Lung (tissue), 12 donors: Measurements from ENCODE around the gene PHF13. TPM values are rescaled to one million over a fixed set of nuclear protein-coding genes. Genes with fewer than 3 reads are reported as not detected.
"Not testable (repeated sequence)": the region's sequence is repeated elsewhere in the genome, so short reads cannot be mapped to it uniquely, and the experiment has no call there.

Experiments
- ATAC-seq: fragments of 200-7000 bp; cut with Tn5 transposase; one replicate; pipeline ENCODE4 v1.9.1; 2020; ENCODE audit warnings: moderate number of reproducible peaks; ENCODE audit not compliant: insufficient read depth, low FRiP score
- DNase-seq, 3 donors: peaks; one replicate each; pipeline ENCODE4 v3.0.0-alpha.2; 2013 to 2017
- H3K27ac ChIP-seq, 2 donors: one replicate each; pipeline ENCODE4 v1.5.1; 2013; ENCODE audit warnings: mild to moderate bottlenecking in 2 of 2, moderate library complexity in 2 of 2, control low read depth in 1 of 2, inconsistent platforms in 1 of 2, low read depth in 1 of 2, low read length in 1 of 2
- H3K27me3 ChIP-seq, 3 donors: one replicate each; pipeline ENCODE4 v1.5.1; 2013; ENCODE audit warnings: low read length in 2 of 3; ENCODE audit not compliant: control insufficient read depth in 3 of 3, insufficient read depth in 3 of 3
- H3K36me3 ChIP-seq, 4 donors: one replicate each; pipeline ENCODE4 v1.5.1; 2013; ENCODE audit warnings: low read length in 4 of 4, mild to moderate bottlenecking in 1 of 4, moderate library complexity in 1 of 4; ENCODE audit not compliant: control insufficient read depth in 4 of 4, insufficient read depth in 4 of 4
- H3K4me1 ChIP-seq, 5 donors: one replicate each; pipeline ENCODE4 v1.5.1; 2013; ENCODE audit warnings: low read length in 5 of 5, mild to moderate bottlenecking in 2 of 5, moderate library complexity in 1 of 5; ENCODE audit not compliant: control insufficient read depth in 5 of 5, insufficient read depth in 5 of 5
- H3K4me3 ChIP-seq: one replicate; pipeline ENCODE4 v1.5.1; 2013; ENCODE audit warnings: mild to moderate bottlenecking, control low read depth, moderate library complexity
- H3K9ac ChIP-seq, 2 donors: one replicate each; pipeline ENCODE4 v1.5.1; 2013; ENCODE audit warnings: low read length in 2 of 2, control low read depth in 1 of 2; ENCODE audit not compliant: insufficient read depth in 1 of 2
- H3K9me3 ChIP-seq, 4 donors: one replicate each; pipeline ENCODE4 v1.5.1; 2013; ENCODE audit warnings: low read length in 3 of 4, mild to moderate bottlenecking in 1 of 4, moderate library complexity in 1 of 4; ENCODE audit not compliant: control insufficient read depth in 4 of 4, insufficient read depth in 3 of 4
- WGBS, 2 donors: extraction: QIAGEN DNeasy Blood & Tissue Kit; methylation state at CpG; one replicate each; pipeline ENCODE4 v1.1.7; 2013; 5-methylcytosine and 5-hydroxymethylcytosine counted together
- polyA plus RNA-seq, 2 donors: library from polyadenylated mRNA; stranded (reverse); fragments of 200-250 nt; gene quantifications; one replicate each; pipeline ENCODE4 v1.2.1, GENCODE V29; 2013
- total RNA-seq, 2 donors: library from RNA; depleted of rRNA in 1 of 2; stranded (reverse); fragments of >200 nt in 1 of 2; gene quantifications; one replicate each; pipeline ENCODE4 v1.2.1, GENCODE V29; 2014 to 2021
- TF ChIP-seq, protein P1 (sequence below): IDR thresholded peaks from 2 replicates; pipeline ENCODE4 v1.5.1; 2012; ENCODE audit warnings: mild to moderate bottlenecking; ENCODE audit errors: control extremely low read depth, extremely low read depth
- donor health status: control.
- donor health status: control.
- donor health status: Bipolar disorder and iron deficiency.
- donor health status: healthy.
- donor health status: DM: yes; HTN: yes; CAD: no.

PHF13 gene
- total and polyA plus RNA-seq, 4 donors: 5.4 to 20.6 (median 7.2) TPM

DNA sequence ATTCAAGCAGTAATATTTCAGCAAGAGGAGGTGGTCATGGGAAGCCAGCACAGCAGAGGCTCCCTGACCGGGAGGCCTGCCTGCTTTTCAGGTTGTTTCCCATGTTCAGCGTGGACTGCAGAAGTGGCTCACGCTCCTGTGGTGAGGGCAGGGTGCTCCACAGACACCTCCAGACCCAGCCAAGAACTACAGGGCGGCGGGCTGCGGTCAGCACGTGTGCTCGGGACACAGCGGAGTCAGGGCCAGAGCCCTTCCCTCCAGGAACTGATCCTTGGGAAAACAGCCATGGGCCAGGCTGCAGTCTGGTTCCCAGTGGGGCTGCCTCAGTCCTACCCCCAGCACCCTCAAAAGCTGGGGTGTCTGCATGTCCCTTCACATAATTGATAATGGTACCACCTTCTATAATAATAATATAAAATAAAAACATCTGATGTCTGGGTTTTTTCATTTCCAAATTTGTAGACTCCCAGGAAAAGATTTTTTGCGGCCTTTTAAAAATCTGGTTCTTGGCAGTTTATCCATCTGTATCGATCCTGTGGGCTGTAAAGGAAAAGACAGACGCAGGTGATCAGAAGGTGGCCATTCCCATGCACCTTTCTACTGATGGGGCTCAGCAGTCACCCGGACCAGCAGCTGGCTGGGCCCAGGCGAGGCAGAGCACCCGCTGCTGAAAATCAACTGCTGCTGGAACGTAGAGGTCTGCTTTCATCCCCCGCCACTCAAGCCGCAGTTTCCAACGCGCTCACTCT lies 21.8 kb downstream of the PHF13 start:
- no peak overlapping the region for H3K27ac ChIP-seq
- H3K36me3 ChIP-seq: peaks cover 9 to 51% (median 43%) of the 10 kb centered on the region in 4 donors
- ATAC-seq: no peak
- no peak for DNase-seq
- H3K9me3 ChIP-seq: no peaks in the 10 kb centered on the region
- 92 to 96% methylated on average over 20 of the region's 20 CpGs for WGBS, 2 donors
- peaks cover 0 to 5% (median 0%) of the 10 kb centered on the region in 5 donors for H3K4me1 ChIP-seq
- H3K9ac ChIP-seq: no peak overlapping the region
- TF ChIP-seq, protein P1, sequence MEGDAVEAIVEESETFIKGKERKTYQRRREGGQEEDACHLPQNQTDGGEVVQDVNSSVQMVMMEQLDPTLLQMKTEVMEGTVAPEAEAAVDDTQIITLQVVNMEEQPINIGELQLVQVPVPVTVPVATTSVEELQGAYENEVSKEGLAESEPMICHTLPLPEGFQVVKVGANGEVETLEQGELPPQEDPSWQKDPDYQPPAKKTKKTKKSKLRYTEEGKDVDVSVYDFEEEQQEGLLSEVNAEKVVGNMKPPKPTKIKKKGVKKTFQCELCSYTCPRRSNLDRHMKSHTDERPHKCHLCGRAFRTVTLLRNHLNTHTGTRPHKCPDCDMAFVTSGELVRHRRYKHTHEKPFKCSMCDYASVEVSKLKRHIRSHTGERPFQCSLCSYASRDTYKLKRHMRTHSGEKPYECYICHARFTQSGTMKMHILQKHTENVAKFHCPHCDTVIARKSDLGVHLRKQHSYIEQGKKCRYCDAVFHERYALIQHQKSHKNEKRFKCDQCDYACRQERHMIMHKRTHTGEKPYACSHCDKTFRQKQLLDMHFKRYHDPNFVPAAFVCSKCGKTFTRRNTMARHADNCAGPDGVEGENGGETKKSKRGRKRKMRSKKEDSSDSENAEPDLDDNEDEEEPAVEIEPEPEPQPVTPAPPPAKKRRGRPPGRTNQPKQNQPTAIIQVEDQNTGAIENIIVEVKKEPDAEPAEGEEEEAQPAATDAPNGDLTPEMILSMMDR: no peak
- no peak overlapping the region for H3K4me3 ChIP-seq
- no peaks in the 10 kb centered on the region for H3K27me3 ChIP-seq

DNA sequence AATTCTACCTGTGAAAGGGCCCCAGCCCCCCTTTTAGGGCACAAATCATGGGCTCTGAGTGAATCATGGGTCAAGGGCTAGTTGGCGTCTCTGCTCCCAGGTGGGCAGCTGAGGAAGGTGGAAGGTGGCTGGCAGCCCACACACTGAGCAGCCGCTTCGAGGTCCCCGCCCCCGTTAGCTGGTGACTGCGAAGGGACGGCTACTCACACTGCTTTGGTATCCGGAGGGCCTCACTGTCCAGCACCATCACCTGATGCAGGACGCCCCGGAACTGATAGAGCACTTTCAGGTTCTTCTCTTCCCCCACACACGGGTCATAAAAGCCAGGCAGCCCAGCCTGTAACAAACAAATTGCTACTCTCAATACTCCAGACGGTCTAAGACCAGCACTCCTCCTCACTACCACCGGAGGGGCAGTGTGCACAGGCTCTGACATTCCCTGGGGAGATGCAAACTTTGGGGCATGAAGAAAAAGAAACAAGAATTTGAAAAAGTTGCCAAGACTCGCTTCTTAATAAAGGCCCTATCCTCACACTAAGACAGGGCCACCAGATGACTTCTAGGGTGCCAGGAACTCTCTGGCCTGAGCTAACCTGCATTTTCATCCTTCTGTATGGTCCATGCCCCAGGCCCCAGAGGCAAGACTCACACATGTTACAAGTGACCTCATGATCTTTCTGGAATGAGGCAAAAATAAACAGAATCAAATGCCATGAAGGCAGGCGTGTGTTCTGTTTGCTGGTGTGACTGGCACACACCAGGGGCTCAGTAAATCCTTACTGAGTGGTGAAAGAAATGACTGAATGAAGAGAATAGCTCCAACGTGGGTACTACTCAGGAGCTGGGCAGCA lies 22.6 kb downstream of the PHF13 start:
- Histone ChIP-seq H3K27me3 (no peaks in the 10 kb centered on the region), H3K4me1 (peaks cover 0 to 5% (median 0%) of the 10 kb centered on the region in 5 donors), H3K9me3 (no peaks in the 10 kb centered on the region), H3K4me3 (no peak overlapping the region), H3K27ac (no peak overlapping the region), H3K9ac (no peak overlapping the region), H3K36me3 (peaks cover 9 to 53% (median 42%) of the 10 kb centered on the region in 4 donors)
- TF ChIP-seq, protein P1: no peak
- DNase-seq: no peak
- WGBS, 2 donors: 86 to 90% methylated on average over 16 of the region's 16 CpGs
- no peak for ATAC-seq

DNA sequence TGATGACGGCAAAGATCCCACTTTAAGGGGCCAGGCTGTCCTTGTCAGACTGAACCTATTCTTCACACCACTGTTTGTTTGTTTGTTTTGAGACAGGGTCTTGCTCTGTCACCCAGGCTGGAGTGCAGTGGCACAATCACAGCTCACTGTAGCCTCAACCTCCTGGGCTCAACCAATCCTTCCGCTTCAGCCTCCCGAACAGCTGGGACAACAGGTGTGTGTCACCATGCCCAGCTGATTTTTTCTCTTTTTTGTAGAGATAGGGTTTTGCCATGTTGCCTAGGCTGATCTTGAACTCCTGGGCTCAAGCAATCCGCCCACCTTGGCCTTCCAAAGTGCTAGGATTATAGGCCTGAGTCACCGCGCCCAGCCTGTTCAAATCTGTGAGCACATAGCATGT lies 23.2 kb downstream of the PHF13 start:
- not testable (repeated sequence) for H3K4me1 ChIP-seq, ATAC-seq, H3K27me3 ChIP-seq, H3K9ac ChIP-seq, H3K27ac ChIP-seq, H3K4me3 ChIP-seq, DNase-seq, H3K9me3 ChIP-seq
- WGBS, 2 donors: 97 to 99% methylated on average over 6 of the region's 6 CpGs
- peaks cover 9 to 55% (median 42%) of the 10 kb centered on the region in 4 donors for H3K36me3 ChIP-seq

DNA sequence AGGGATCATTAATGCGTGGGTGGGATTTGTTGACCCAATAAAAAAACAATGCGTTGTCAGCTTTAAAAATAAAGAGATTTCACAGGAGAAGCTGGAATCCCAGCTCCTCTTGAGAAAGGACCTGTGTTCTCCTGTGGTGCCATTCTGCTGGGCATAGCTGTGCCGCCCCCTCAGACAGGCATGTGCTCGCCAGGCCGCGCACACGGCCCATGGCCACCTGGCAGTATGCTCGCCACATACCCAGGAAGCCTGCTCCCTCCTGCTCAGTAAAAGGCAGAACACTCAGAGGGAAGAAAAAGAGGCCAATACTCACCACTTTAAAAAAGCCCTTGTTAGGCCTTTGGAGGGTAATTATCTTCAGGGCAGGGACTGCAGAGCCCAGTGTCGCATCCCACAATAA lies 24.2 kb downstream of the PHF13 start:
- no peak for DNase-seq

More for the DNA sequence above, 24.2 kb downstream of the PHF13 start:
- 94% methylated on average over 9 of the region's 9 CpGs for WGBS, 2 donors
- Histone ChIP-seq H3K27ac (no peak overlapping the region), H3K4me3 (no peak overlapping the region), H3K9ac (no peak overlapping the region), H3K4me1 (peaks cover 0 to 5% (median 0%) of the 10 kb centered on the region in 5 donors), H3K9me3 (no peaks in the 10 kb centered on the region), H3K36me3 (peaks cover 9 to 57% (median 39%) of the 10 kb centered on the region in 4 donors), H3K27me3 (no peaks in the 10 kb centered on the region)
- no peak for ATAC-seq
- TF ChIP-seq, protein P1: no peak
